ENCODE measurements around the gene NES. TPM values are rescaled to one million over a fixed set of nuclear protein-coding genes. Genes with fewer than 3 reads are reported as not detected.
A peak's percentile ranks its signal among the peaks of the same experiment; 100 is the strongest.

NES gene
- total RNA-seq, 4 donors from 2014 or later: 17.4 to 76.4 (median 27.7) TPM

DNA sequence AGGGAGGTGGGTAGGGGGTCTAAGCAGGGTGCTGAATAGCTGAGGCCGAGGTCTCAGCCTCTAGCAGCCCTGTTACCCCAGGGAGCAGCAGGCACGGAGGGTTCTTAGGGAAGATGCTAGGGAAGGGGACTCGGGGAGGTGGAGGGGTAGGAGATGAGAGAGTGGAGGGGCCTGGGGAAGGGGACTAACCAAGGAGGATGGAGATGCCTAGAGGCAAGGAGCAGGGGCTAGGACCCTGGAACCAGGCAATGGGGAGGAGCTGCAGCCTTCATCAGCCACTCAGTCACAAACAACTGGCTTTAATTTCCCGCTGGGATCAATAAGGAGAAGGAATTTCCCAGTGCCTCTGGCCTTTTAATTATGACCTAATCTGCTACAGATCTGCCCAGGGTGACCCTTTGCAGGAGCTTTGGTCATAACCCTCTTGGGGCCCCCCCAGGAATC is 31.0 kb upstream of the NES start:
- TF ChIP-seq, protein P1, sequence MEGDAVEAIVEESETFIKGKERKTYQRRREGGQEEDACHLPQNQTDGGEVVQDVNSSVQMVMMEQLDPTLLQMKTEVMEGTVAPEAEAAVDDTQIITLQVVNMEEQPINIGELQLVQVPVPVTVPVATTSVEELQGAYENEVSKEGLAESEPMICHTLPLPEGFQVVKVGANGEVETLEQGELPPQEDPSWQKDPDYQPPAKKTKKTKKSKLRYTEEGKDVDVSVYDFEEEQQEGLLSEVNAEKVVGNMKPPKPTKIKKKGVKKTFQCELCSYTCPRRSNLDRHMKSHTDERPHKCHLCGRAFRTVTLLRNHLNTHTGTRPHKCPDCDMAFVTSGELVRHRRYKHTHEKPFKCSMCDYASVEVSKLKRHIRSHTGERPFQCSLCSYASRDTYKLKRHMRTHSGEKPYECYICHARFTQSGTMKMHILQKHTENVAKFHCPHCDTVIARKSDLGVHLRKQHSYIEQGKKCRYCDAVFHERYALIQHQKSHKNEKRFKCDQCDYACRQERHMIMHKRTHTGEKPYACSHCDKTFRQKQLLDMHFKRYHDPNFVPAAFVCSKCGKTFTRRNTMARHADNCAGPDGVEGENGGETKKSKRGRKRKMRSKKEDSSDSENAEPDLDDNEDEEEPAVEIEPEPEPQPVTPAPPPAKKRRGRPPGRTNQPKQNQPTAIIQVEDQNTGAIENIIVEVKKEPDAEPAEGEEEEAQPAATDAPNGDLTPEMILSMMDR (IDR thresholded peaks at IDR 0.05): no peak
- no peak for DNase-seq (ENCODE audit: low spot score)
- ATAC-seq (ENCODE audit: low FRiP score): no peak

DNA sequence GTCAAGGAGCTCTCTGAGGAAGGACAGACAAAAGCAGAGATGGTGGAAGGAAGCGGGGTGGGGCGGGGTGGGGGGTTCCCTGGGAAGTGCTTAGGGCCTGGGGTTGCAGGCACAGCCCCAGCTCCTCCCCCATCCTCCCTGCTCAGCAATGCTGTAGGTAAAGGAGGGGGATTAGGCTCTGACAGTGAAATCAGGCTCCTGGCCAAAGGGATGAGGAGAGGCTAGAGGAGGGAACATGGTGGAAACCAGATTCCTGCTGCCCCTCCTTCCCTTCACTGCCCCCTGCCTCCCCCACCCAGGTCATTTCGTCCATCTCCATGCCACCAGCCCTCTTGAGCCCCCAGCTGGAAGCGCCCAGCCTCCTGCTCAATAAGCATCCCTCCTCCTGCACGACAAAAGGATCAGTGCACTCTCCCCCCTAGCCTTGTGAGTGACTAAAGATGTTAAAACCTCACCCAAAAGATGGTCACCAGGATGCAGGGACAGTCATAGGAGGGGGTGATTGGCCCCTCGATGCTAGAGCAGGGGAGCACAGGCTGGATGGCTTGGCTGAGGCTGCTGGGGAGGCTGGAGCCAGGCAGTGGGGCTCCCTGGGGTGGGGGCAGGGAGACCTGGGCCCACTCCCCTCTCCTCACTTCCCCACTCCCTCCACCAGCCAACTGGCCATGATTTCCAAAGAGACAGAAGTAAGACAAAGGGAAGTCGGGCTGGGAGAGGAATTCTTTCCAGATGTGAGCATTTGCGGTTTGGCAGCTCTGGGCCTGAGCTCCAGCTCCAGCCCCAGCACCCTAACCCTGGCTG is 30.4 kb upstream of the NES start:
- TF ChIP-seq, protein P1 (IDR thresholded peaks at IDR 0.05): no peak
- DNase-seq (ENCODE audit: low spot score) (no peak), ATAC-seq (ENCODE audit: low FRiP score) (no peak)

DNA sequence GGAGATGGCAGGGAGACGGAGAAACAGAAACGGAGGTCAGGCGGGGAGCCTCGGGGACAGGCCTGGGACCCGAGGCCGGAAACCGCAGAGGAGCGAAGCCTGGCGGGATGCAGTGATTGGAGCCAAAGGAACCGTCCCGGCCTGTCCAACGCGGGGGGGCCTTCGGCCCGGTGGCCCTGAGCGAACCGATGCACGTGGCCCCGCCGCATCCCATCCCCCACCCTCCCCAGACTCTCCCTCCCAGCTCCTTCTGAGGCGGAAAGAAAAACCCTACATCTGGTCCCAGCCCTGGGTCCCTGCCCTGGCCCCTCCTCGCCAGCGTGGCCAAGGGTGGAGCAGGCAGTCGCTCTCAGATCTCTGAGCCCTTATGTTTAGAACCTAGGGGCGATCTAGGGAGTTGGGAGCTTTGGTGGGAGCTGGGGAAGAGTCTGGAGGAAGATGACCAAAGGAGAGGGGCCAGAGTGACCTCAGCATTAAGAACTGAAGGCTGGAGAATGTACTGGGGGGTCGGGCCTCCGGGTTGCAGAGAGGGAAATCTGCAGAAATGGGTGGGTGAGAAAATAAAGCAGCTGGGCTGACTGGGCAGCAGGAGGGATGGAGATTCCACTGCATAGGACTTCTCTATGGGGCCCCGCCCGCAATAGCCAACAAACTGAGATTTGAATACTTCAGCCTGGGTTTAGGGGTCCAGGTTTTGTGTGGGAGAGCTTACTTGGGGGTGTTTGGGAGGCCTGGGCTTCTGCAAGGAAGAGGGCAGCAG is 29.6 kb upstream of the NES start:
- ATAC-seq (ENCODE audit: low FRiP score) (no peak), DNase-seq (ENCODE audit: low spot score) (no peak)
- TF ChIP-seq, protein P1 (IDR thresholded peaks at IDR 0.05): no peak

DNA sequence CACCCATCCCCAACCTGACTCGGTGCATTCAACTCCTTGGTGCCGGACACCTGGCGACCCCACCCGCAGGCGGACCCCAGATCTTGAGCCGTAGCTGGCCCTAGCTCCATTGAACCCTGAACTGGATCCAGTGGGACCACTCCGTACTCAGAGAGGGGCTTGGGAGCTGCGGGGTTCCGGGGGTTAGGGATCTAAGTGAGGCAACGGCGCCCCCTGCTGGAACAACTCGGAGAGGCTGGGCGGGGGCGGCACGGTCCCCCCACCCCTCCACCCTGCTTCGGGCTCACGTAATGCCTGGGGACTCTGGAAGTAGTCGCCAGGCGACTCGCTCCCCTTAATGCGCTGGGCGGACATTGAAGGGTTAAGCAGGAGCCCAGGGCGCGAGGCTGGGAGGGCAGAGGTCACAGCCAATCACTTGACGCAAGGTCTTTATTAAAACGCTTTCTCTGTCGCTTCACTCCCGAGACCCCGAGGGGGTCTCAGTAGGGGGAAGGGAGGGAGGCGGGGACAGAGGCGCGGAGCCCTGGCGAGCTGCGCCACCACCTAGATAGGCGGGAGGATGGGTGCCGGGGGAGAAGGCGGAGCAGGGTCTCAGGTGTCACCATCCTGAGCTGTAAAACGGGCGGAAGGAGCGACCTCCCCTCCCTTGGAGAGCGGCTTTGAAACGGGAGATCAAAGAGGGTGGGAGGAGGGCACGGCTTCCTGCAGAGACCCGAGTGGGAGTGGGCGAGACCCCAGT is 28.9 kb upstream of the NES start:
- ATAC-seq (ENCODE audit: low FRiP score): peak; percentile 51
- TF ChIP-seq, protein P1 (IDR thresholded peaks at IDR 0.05): peak in 1 of 3 donors; percentile 70
- peak; percentile 84 for DNase-seq (ENCODE audit: low spot score)

DNA sequence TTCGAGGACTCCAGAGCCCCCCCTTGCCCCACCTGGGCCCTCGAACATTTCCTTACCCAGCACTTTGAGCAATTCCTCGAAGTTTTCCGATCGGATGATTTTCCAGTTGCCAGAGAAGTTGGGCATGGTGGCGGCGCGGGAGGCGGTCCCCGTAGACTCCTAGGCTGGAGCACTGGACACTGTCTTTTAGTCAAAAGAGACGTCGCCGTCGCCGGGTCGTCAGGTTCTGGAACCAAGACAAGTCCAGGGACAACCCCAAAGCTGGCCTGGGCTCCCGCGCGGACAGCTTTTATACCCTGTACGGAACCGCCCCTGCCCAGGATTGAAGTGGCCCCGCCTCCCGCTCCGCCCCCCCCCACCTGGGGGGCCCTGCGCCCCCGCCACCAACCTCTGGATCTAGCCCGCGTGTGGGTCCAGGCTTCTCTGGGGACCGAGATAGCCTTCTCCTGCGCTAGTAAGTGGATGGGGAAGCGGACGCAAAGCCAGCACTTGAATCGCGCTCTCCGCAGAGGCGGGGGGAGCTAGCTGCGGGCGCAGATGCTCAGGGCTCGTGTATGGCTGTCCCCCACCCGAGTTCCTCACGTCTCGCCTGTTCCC is 28.2 kb upstream of the NES start, which contains the start of gene CRABP2:
CRABP2 (minus strand) TSS at position 263 of the 597 bp plus-strand sequence; CDS start at position 126, 137 bp downstream.
- TF ChIP-seq, protein P1 (IDR thresholded peaks at IDR 0.05): no peak
- DNase-seq (ENCODE audit: low spot score) (no peak), ATAC-seq (ENCODE audit: low FRiP score) (peak; percentile 4)

DNA sequence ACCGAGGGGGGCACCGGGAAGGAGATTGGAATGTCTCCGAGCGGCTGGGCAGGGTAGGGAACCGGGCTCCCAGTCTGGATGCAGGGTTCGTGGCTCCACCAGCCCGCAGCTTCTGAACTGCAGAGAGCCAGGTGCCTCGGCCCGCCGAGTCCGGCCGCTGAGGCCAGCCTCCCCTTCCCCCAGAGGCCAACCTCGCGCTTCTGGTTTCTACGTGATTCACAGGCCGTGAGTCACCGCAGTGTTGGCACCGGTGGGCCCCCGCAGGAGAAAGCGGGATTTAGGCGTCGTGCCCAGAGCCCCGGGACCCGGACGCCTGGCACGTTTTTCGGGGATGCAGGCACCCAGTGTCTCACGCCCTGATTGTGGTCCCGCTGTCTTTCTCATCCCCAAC is 27.7 kb upstream of the NES start:
- DNase-seq (ENCODE audit: low spot score) (peak; percentile 73), ATAC-seq (ENCODE audit: low FRiP score) (peak; percentile 63)
- TF ChIP-seq, protein P1 (IDR thresholded peaks at IDR 0.05): no peak
